Measurements from ENCODE around the gene CELA2A. TPM values are rescaled to one million over a fixed set of nuclear protein-coding genes. Genes with fewer than 3 reads are reported as not detected.

The CELA2A gene
- total and polyA plus RNA-seq, 9 of the 15 experiments (the other 6 are each of a cell fraction or from before 2014, with no cell fraction given) = 0.62 TPM; not detected in 8

DNA sequence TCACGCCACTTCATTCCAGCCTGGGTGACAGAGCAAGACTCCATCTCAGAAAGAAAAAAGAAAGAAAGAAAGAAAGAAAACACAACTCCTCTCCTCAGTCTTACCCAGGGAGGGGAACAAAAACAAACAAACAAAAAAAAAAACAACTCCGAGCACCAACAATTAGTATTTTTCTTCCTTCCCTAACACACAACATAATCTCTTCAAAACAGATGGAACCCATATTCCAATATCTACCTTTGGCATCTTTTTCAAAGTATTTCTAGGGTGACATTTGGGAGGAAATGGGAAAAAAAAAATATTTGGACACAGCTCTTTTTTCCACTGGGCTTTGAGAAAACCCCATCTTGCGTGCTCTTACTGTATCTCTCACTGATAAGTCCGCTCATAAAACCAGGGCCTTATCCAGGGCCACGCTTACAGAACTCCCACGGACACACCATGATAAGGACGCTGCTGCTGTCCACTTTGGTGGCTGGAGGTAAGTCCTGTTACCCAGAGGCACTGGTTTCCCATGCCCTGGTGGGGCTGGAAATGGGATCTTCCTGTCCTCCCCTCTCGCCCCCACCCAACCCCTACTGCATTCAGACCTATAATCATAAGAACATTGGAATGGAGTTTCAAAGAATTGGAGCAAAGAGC is at the start of gene CELA2A (continued):
- TF ChIP-seq, protein P1, sequence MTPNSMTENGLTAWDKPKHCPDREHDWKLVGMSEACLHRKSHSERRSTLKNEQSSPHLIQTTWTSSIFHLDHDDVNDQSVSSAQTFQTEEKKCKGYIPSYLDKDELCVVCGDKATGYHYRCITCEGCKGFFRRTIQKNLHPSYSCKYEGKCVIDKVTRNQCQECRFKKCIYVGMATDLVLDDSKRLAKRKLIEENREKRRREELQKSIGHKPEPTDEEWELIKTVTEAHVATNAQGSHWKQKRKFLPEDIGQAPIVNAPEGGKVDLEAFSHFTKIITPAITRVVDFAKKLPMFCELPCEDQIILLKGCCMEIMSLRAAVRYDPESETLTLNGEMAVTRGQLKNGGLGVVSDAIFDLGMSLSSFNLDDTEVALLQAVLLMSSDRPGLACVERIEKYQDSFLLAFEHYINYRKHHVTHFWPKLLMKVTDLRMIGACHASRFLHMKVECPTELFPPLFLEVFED (CRISPR knock-in tag; conservative IDR thresholded peaks at IDR 0.05) = no peak
- TF ChIP-seq, protein P2, sequence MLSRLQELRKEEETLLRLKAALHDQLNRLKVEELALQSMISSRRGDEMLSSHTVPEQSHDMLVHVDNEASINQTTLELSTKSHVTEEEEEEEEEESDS (CRISPR knock-in tag; IDR thresholded peaks at IDR 0.05) = no peak
- TF ChIP-seq SMARCB1 (IDR thresholded peaks at IDR 0.05; ENCODE audit: insufficient read length, low read depth) (no peak), DPF2 (IDR thresholded peaks at IDR 0.05) (peak; percentile 56), ZFX (CRISPR knock-in tag; IDR thresholded peaks at IDR 0.05) (peak; percentile 26; the same call in 1 of the 2 replicates), FOXK2 (conservative IDR thresholded peaks at IDR 0.05 in 1 of 2, IDR thresholded peaks at IDR 0.05 in 1 of 2; ENCODE audit: low read depth in 2 of 2) (peak in 1 of 2 experiments; percentile 47; a peak in 1 of 4 replicates), MAFG (tag; conservative IDR thresholded peaks at IDR 0.05) (no peak), ZNF274 (IDR thresholded peaks at IDR 0.05; ENCODE audit: borderline replicate concordance, low read depth, low read length) (no peak), ZNF717 (CRISPR knock-in tag; IDR thresholded peaks at IDR 0.05) (no peak), EP300 (IDR thresholded peaks at IDR 0.05; ENCODE audit: low read length) (peak; percentile 49; the same call in 1 of the 2 replicates), SMARCE1 (IDR thresholded peaks at IDR 0.05) (peak; percentile 73; the same call in 1 of the 2 replicates), CBFA2T3 (IDR thresholded peaks at IDR 0.05) (peak; percentile 52; the same call in 1 of the 2 replicates)
- TF ChIP-seq, protein P3, sequence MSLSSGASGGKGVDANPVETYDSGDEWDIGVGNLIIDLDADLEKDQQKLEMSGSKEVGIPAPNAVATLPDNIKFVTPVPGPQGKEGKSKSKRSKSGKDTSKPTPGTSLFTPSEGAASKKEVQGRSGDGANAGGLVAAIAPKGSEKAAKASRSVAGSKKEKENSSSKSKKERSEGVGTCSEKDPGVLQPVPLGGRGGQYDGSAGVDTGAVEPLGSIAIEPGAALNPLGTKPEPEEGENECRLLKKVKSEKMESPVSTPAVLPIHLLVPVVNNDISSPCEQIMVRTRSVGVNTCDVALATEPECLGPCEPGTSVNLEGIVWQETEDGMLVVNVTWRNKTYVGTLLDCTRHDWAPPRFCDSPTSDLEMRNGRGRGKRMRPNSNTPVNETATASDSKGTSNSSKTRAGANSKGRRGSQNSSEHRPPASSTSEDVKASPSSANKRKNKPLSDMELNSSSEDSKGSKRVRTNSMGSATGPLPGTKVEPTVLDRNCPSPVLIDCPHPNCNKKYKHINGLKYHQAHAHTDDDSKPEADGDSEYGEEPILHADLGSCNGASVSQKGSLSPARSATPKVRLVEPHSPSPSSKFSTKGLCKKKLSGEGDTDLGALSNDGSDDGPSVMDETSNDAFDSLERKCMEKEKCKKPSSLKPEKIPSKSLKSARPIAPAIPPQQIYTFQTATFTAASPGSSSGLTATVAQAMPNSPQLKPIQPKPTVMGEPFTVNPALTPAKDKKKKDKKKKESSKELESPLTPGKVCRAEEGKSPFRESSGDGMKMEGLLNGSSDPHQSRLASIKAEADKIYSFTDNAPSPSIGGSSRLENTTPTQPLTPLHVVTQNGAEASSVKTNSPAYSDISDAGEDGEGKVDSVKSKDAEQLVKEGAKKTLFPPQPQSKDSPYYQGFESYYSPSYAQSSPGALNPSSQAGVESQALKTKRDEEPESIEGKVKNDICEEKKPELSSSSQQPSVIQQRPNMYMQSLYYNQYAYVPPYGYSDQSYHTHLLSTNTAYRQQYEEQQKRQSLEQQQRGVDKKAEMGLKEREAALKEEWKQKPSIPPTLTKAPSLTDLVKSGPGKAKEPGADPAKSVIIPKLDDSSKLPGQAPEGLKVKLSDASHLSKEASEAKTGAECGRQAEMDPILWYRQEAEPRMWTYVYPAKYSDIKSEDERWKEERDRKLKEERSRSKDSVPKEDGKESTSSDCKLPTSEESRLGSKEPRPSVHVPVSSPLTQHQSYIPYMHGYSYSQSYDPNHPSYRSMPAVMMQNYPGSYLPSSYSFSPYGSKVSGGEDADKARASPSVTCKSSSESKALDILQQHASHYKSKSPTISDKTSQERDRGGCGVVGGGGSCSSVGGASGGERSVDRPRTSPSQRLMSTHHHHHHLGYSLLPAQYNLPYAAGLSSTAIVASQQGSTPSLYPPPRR (CRISPR knock-in tag; IDR thresholded peaks at IDR 0.05; ENCODE audit: borderline replicate concordance) = no peak
- TF ChIP-seq, protein P4, sequence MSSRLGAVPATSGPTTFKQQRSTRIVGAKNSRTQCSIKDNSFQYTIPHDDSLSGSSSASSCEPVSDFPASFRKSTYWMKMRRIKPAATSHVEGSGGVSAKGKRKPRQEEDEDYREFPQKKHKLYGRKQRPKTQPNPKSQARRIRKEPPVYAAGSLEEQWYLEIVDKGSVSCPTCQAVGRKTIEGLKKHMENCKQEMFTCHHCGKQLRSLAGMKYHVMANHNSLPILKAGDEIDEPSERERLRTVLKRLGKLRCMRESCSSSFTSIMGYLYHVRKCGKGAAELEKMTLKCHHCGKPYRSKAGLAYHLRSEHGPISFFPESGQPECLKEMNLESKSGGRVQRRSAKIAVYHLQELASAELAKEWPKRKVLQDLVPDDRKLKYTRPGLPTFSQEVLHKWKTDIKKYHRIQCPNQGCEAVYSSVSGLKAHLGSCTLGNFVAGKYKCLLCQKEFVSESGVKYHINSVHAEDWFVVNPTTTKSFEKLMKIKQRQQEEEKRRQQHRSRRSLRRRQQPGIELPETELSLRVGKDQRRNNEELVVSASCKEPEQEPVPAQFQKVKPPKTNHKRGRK (tag; IDR thresholded peaks at IDR 0.05) = no peak
- TF ChIP-seq, protein P5, sequence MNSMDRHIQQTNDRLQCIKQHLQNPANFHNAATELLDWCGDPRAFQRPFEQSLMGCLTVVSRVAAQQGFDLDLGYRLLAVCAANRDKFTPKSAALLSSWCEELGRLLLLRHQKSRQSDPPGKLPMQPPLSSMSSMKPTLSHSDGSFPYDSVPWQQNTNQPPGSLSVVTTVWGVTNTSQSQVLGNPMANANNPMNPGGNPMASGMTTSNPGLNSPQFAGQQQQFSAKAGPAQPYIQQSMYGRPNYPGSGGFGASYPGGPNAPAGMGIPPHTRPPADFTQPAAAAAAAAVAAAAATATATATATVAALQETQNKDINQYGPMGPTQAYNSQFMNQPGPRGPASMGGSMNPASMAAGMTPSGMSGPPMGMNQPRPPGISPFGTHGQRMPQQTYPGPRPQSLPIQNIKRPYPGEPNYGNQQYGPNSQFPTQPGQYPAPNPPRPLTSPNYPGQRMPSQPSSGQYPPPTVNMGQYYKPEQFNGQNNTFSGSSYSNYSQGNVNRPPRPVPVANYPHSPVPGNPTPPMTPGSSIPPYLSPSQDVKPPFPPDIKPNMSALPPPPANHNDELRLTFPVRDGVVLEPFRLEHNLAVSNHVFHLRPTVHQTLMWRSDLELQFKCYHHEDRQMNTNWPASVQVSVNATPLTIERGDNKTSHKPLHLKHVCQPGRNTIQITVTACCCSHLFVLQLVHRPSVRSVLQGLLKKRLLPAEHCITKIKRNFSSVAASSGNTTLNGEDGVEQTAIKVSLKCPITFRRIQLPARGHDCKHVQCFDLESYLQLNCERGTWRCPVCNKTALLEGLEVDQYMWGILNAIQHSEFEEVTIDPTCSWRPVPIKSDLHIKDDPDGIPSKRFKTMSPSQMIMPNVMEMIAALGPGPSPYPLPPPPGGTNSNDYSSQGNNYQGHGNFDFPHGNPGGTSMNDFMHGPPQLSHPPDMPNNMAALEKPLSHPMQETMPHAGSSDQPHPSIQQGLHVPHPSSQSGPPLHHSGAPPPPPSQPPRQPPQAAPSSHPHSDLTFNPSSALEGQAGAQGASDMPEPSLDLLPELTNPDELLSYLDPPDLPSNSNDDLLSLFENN (IDR thresholded peaks at IDR 0.05; ENCODE audit: low read depth in 2 of 2, low read length in 2 of 2) = 0 out of 4 replicates have a peak, but pooled peaks of 1 of the 2 experiments have one; percentile 28

Measured in K562 (cell line).